SK-N-SH treated with all-trans-retinoic acid at 6 μM for 48 hours (cell line): ENCODE data around the gene MTCL3.

Experiments used
- GLIS3 ChIP-seq: fragments of 250-450 bp; sonication (Bioruptor Pico); IDR thresholded peaks from 2 replicates; pipeline ENCODE4 v1.5.0; 2020; ENCODE audit warnings: mild to moderate bottlenecking, moderate library complexity
- OSR1 ChIP-seq: fragments of 250-450 bp; sonication (Bioruptor Pico); IDR thresholded peaks from 2 replicates; pipeline ENCODE4 v1.8.0; 2022; ENCODE audit warnings: moderate library complexity, mild to moderate bottlenecking, inconsistent platforms
- PPARA ChIP-seq: fragments of 250-450 bp; sonication (Bioruptor Pico); IDR thresholded peaks from 2 replicates; pipeline ENCODE4 v1.5.0; 2020; ENCODE audit warnings: mild to moderate bottlenecking, borderline replicate concordance
- RARB ChIP-seq: fragments of 250-450 bp; sonication (Bioruptor Pico); IDR thresholded peaks from 2 replicates; pipeline ENCODE4 v1.8.0; 2021; ENCODE audit warnings: mild to moderate bottlenecking, moderate library complexity
- ZFP3 ChIP-seq: fragments of 250-450 bp; sonication (Bioruptor Pico); IDR thresholded peaks from 2 replicates; pipeline ENCODE4 v1.5.0; 2020; ENCODE audit warnings: mild to moderate bottlenecking, moderate library complexity
- ZNF70 ChIP-seq: fragments of 450-650 bp; formaldehyde crosslinking; IDR thresholded peaks from 2 replicates; pipeline ENCODE4 v1.5.0; 2020; ENCODE audit warnings: mild to moderate bottlenecking, moderate library complexity
- TF ChIP-seq, protein P1 (sequence below): fragments of 250-450 bp; sonication (Bioruptor Pico); IDR thresholded peaks from 2 replicates; pipeline ENCODE4 v1.8.0; 2020; ENCODE audit warnings: mild to moderate bottlenecking, moderate library complexity, borderline replicate concordance

- no peak for TF ChIP-seq RARB (CRISPR knock-in tag)
- no peak for TF ChIP-seq OSR1 (CRISPR knock-in tag)
- no peak for TF ChIP-seq ZFP3 (CRISPR knock-in tag)
- TF ChIP-seq ZNF70 = no peak
- no peak for TF ChIP-seq PPARA (CRISPR knock-in tag)
- no peak for TF ChIP-seq GLIS3 (CRISPR knock-in tag)
- TF ChIP-seq, protein P1, sequence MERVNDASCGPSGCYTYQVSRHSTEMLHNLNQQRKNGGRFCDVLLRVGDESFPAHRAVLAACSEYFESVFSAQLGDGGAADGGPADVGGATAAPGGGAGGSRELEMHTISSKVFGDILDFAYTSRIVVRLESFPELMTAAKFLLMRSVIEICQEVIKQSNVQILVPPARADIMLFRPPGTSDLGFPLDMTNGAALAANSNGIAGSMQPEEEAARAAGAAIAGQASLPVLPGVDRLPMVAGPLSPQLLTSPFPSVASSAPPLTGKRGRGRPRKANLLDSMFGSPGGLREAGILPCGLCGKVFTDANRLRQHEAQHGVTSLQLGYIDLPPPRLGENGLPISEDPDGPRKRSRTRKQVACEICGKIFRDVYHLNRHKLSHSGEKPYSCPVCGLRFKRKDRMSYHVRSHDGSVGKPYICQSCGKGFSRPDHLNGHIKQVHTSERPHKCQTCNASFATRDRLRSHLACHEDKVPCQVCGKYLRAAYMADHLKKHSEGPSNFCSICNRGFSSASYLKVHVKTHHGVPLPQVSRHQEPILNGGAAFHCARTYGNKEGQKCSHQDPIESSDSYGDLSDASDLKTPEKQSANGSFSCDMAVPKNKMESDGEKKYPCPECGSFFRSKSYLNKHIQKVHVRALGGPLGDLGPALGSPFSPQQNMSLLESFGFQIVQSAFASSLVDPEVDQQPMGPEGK (CRISPR knock-in tag) = no peak
Observed at GRCh38 chr6:127566119-127566518, 47.0 kb upstream of the MTCL3 start.
